ENCODE measurements around the gene SMIM22. TPM values are rescaled to one million over a fixed set of nuclear protein-coding genes. Genes with fewer than 3 reads are reported as not detected.

SMIM22 gene, protein sequence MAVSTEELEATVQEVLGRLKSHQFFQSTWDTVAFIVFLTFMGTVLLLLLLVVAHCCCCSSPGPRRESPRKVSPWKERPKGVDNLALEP
- total RNA-seq, result not detected in 2 replicates

DNA sequence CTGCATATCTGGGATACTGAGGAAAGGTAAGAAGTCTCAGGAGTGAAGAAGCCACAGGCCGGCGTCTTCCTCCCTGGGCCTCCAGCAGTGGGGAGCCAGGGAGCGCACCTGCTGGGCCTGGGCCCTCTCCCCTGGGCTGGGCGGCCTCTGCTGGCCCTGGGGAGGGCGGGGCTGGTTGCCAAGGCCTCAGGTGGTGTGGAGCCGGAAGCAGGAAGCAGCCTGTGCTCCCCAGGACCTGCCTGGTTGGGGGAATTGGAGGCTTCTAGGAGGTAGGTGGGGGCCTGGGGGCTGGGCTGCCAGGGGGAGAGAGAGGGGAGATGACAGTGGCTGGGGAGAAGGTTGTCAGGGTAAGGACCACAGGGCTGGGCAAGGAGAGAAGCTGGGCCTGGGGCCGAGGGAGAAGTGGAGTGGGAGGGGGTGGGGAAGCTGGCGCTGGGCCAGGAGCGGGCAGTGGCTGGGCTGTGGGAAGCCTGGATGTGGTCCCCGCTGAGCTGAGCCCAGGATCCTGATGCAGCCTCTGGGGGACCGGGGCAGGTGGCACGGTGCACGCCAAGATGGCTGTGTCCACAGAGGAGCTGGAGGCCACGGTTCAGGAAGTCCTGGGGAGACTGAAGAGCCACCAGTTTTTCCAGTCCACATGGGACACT, at the start of gene SMIM22:
TSS of gene SMIM22 (plus strand) at position 189 of the 647 bp plus-strand sequence. CDS start at position 555, 366 bp downstream.
- intact Hi-C loops (cut with micrococcal nuclease), result no loop called here

DNA sequence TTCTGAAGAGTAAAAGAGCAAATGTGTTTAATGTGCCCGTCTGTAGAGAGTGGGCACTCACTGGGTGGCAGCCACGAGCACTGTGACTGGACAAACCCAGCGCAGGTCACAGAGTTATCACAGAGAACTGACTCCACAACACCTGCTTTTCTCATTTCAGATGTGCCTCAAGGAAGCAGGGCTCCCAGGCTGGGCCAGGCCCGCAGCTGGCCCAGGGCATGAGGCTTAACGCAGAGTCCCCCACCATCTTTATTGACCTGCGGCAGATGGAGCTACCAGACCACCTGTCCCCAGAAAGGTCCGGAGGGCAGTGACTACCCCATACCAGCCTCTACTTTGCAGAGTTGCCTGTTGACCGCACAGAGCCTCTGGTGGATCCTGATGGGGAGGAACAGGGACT, 49.0 kb upstream of the SMIM22 start:
- intact Hi-C loops (cut with micrococcal nuclease), result no loop called here

DNA sequence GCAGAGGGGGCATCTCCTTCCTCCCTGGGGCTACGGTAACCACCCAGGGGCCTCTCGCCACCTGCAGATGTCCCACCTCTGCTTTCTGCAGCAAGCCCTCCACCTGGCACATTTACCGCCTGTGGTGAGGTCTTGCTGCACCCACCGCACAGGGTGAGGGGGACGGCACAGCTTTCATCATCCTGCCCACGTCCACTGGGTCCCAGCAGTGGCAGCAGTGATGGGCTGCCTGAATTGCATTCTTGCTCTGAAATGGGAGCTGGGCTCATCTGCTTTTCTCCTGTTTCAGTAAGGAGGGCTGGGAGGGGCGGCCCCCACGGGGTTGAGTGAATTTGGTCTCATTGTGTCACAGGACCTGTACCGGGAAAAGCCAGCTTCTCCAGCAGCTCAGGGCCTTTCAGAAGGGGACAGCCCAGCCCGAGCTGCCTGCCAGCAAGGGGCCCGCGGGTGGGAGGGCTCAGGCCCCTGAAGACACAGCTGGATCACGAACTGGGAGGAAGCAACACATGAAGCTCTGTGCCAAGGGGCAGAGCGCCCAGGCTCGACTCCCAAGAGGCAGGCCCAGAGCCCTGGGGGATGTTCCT, 48.1 kb upstream of the SMIM22 start:
- intact Hi-C loops (cut with micrococcal nuclease), result no loop called here

DNA sequence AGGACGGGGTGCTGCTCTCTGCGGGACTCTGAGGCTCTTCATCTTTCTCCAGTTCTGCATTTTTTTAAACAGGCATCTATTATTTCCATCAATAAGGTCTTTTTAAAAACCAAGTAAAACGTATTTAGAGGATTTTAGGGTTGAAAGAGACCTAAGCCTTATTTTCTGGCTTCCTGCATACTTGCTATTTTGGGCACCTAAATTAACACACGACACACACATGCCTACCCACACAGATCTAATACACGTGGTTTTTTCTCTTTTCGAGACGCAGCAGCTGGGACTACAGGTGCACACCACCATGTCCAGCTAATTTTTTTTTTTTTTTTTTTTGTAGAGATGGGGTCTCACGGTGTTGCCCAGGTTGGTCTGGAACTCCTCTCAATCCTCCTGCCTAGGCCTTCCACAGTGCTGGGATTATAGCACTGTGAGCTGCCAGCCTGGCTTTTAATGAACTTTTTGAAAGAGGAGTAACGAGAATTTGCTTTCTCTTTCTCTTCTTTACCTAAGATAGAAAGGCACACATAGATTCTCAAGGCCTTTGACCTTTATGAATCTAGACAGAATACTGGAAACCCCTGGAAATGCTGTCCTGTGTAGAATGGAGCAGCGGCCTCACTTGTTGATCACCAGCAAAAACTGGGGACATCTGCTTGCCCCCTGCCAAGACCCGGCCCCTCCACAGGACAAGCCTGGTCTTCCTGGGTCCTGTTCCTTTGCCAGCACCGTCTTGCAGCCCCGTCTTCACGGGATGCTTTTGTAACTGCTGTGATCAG, 47.1 kb upstream of the SMIM22 start:
- intact Hi-C loops (cut with micrococcal nuclease), result no loop called here

DNA sequence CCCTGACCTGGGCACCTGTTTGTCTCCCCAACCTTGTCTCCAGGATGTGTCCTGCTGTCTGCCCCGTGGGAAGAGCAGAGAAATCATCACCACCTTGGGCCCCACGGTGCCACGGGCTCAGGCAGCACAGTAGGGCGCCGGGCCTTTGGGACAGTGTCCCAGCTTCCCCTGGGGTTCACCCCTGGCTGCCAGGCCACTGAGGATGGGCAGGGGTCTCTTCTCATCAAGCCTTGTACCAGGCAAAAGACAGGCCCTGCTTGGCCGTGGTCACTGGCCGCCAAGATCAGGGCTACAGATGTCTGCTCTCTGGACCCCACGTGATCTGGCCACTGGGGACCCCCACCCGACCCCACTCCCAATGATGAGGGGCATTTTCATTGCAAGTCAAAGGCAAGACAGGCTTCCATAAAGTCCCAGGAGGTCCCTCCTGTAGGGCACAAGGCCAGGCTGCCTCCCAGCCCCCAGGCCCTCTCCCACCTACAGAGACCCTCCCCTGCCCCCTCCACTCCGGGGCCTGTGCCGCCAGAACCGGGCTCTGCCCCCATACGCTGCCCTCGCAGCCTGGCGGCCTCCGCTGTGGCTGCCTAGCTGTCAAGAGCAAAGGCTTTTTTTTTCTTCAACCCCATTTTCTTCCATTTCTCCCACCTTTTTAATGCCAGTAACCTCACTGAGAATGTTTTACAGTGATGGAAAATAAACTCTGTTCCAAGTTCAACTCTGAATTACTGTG, 46.3 kb upstream of the SMIM22 start:
- intact Hi-C loops (cut with micrococcal nuclease), result no loop called here

DNA sequence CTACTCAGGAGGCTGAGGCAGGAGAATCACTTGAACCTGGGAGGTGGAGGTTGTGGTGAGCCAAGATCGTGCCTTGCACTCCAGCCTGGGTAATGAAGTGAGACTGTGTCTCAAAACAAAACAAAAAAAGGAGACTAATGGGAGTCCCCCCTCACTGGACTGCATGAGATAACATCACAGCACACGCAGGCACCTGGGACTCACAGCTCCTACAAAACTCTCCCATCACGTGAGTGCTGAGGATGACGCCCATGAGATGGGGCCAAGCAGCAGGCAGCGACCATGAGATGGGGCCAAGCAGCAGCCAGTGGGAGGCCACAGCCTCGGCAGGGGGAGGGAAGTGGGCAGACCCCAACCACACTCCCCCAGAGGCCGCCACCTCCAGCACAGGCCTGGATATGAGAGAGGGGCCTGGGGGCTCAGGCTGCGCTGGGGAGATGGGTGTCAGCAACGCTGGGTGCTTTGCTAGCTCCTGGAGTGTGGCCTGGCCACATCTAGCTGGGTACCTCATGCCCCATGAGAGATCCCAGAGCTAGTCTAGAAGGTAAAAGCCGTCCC, 45.4 kb upstream of the SMIM22 start:
- intact Hi-C loops (cut with micrococcal nuclease), result no loop called here

DNA sequence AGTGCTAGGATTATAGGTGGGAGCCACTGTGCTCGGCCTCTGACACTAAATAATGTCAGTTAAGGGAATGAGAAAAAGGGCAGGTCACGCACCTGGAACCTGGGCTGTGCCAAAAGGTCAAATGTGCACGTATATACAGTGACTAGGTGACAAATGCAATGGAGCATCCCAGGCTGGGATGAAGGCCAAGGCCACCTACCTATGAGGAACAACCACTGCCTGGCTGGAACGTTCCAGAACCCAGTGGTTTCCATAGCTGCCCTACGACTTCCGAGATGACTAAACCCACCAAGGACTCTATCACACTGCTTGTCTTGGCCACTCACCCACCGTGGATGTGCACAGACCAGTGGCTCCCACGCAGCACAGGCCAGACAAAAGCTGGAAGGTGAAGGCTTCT, 44.3 kb upstream of the SMIM22 start:
- intact Hi-C loops (cut with micrococcal nuclease), result no loop called here

DNA sequence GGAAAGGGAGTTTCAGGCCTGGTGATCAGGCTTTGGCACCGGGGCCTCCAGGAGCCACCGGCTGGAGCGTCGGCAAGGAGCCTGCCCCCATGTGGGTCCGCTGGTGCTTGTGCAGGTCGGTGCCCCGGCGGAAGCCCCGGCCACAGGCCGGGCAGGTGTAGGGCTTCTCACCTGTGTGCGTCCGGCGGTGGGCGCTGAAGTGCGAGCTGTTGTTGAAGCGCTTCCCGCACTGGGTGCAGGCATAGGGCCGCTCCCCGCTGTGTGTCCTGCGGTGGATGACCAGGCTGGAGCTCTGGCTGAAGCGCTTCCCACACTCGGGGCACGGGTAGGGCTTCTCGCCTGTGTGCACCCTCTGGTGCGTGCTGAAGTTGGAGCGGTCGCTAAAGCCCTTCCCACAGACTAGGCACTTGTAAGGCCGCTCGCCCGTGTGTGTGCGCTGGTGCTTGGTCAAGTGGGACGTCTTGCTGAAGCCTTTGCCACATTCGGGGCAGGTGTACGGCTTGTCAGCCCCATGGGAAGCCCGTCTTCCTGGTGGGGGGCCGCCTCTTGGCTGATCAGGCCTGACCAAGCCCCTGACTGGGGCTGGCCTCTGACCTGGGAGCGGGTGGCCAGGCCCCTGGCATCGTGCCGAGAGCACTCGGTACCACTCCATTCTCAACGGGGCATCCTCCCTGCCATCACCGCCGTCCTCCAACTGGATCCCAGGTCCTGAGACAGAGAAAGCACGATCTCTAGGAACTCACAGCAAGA, 42.6 kb upstream of the SMIM22 start:
- intact Hi-C loops (cut with micrococcal nuclease), result no loop called here

DNA sequence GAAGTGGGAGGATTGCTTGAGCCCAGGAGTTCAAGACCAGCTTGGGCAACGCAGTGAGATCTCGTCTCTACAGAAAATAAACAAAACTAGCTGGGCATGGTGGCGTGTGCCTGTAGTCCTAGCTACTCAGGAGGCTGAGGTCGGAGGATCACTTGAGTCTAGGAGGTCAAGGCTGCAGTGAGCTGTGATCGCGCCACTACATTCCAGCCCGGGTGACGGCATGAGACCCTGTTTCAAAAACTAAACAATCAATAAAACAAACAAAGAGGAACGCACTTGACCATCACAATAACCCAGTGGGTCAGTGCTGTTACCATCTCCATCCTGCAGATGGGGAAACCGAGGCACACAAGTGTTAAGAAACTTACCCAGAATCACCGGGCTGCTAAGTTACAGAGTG, 41.9 kb upstream of the SMIM22 start:
- intact Hi-C loops (cut with micrococcal nuclease), result no loop called here

DNA sequence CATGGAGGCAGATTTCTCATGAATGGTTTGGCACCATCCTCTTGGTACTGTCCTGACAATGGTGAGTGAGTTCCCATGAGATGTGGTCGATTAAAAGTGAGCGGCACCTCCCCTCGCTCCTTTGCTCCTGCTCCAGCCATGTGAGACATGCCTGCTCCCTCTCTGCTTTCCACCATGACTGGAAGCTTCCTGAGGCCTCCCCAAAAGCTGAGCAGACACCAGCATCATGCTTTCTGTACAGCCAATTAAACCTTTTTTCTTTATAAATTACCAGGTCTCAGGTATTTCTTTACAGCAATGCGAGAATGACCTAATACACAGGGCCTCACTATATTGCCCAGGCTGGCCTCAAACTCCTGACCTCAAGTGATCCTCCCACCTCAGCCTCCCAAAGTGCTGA, 40.3 kb upstream of the SMIM22 start:
- intact Hi-C loops (cut with micrococcal nuclease), result no loop called here

DNA sequence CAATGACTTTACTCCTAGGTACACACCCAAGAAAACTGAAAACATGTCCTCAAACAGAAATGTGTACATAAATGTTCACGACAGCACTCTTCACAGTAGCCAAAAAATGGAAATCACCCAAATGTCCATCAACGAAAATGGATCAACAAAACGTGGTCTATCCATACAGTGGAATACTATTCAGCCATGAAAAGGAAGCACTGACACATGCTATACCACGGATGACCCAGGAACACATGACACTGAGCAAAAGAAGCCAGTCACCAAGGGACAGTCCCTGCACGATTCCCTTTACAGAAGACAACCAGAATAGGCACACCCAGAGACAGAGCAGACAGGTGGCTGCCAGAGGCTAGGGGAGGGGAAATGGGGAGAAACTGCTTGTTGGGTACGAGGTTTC, 39.5 kb upstream of the SMIM22 start:
- intact Hi-C loops (cut with micrococcal nuclease), result no loop called here

DNA sequence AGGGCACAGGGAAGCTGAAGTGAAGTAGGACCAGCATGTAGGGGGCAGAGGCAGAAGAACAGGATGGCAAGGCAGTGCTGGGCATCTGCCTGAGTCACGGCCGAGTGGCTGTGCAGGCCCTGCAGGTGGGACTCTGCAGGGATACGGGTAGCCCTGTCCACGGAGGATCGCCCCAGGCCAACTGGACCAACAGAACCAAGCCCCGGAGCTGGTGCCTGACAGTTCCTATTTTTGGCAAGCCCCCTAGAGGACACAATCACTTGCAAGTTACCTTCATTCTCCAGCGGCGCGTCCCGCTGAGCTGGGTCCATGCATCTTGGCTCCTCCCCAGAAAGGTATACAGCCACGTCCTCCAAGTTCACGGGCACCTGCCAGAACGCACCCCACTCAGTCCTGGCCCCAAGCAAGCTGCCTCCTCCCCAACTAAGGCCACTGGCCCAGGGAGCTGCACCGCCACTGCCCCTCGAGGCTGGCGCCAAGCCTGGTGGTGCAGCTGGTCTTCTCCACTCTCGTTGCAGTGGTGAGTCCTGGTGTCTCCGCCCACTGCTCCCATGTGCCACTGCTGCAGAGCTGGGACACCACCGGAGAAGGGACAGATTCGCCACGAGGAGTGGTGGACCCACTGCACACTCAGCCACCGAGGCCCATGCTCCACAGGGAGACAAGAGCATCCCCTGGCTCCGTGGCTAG, 34.8 kb upstream of the SMIM22 start:
- intact Hi-C loops (cut with micrococcal nuclease), result loop anchor here (10.0 kb wide), 1 partner anchor 334 kb away; the partner anchor contains the start of gene EEF2KMT

DNA sequence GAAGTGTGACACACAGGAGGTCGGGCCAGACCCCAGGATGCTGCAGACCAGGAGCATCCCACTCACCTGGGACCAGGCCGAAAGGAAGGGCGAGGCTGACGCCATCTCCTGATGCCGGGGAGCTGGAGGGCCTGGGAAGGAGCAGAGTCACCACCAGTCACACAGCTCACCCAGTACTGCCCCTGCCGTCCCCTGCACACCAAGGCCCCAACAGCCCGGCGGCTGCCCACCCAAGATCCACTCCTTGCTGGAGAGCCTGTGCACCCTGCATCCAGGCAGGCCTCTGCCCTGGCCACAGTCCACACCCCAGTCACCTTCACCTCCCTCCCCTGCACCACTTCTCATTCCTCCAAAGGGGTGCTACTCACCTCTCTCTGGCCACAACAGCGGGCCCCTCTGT, 33.0 kb upstream of the SMIM22 start:
- intact Hi-C loops (cut with micrococcal nuclease), result loop anchor here (10.0 kb wide), 1 partner anchor 333 kb away; the partner anchor contains the start of gene EEF2KMT

DNA sequence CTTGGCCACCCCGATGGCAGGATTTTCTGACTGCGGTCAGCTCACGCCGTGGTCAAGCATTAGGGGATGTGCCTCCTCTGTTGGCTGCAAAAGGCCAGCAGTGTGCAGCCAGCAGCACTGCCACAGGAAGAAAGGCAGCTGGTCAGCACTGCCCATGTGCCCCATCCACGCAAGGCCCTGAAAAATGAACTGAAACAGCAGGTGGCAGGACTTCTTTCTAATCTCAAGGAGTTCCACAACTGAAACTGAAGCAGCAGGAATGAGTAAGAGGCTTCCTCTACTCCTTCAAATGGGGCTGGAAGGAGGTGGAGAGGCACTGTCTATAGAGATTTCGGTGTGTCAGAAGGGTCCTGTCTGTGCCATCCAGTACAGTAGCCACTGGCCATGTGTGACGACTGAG, 31.4 kb upstream of the SMIM22 start:
- intact Hi-C loops (cut with micrococcal nuclease), result loop anchor here (10.0 kb wide), 1 partner anchor 331 kb away; the partner anchor contains the start of gene EEF2KMT

DNA sequence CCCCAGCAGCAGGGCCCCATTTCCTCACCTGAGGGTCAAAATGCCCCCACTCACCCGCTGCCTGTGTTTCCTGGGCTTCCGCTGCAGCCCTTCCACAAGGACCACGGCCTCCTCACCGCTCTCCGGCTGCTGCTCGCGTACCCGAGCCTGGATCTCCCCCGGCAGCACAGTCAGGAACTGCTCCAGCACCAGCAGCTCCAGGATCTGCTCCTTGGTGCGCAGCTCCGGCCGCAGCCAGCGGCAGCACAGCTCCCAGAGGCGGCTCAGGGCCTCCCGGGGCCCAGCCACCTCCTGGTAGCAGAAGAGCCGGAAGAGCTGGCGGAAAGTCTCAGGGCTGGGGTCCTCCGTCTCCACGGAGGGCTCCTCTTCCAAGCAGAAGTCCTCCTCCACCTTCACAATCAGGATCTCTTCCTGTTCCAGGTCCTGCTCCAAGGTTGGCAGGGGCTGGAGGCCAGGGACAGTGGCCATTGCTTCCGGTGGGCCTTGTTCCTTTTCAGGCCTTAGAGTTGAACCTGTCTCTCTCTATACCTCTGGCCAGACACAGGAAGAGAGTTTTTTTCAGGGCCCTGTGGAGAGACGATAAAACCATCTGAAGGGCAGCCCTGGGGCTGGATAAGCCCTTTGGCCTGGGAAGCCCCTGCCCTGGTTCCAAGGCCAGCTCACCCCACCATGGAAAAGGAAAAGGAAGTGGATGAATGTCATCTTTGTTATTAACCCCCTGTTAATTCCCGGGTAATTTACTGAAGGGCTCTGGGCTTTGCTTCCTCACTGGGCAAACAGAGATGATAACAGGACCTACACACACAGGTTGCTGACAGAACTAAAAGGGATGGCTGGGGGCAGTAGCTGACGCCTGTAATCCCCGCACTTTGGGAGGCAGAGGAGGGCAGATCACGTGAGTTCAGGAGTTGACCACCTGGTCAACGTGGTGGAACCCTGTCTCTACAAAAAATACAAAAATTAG, 29.4 kb upstream of the SMIM22 start:
- intact Hi-C loops (cut with micrococcal nuclease), result loop anchor here (1.0 to 10.0 kb wide), 5 partner anchors 88 to 329 kb away; partner anchors contain the start of genes EEF2KMT, HMOX2 and NAGPA

DNA sequence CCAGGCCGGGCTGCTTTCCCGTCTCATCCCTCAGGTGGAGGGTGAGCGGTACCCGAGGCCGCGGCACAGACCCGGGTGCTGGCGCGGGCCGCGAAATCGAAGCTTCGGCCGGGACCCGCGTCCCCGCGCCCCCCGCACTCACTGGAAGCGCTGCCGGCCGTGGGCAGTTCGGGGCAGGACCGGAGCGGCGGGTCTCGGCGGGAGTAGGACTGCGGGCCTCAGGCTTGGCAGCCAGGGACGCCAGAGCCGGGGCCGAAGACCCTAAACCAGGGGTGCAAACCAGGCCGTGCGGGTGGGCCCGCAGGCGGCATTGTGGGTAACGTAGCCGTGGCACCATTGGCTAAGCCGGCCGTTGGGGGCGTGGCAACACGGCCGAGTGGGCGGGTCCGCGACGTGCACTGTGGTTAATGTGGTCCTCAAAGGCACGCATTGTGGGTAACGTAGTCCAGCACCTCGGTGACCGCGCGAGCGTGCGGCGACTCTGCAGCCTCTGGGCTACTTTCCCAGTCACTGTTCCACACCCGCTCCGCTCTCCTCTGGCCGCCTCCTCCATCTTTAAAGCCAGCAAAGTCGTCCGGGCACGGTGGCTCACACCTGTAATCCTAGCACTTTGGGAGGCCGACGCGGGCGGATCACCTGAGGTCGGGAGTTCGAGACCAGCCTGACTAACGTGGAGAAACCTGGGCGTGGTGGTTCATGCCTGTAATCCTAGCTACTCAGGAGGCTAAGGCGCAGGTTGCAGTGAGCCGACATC, 28.1 kb upstream of the SMIM22 start, which contains the start of gene ZNF500:
TSS of gene ZNF500 (minus strand) at position 288 of the 754 bp plus-strand sequence. CDS start 1,184 bp downstream, outside the sequence.
- intact Hi-C loops (cut with micrococcal nuclease), result loop anchor here (1.0 to 10.0 kb wide), 10 partner anchors 33 to 351 kb away; partner anchors contain the start of genes ANKS3, CORO7, DNAAF8 and EEF2KMT

DNA sequence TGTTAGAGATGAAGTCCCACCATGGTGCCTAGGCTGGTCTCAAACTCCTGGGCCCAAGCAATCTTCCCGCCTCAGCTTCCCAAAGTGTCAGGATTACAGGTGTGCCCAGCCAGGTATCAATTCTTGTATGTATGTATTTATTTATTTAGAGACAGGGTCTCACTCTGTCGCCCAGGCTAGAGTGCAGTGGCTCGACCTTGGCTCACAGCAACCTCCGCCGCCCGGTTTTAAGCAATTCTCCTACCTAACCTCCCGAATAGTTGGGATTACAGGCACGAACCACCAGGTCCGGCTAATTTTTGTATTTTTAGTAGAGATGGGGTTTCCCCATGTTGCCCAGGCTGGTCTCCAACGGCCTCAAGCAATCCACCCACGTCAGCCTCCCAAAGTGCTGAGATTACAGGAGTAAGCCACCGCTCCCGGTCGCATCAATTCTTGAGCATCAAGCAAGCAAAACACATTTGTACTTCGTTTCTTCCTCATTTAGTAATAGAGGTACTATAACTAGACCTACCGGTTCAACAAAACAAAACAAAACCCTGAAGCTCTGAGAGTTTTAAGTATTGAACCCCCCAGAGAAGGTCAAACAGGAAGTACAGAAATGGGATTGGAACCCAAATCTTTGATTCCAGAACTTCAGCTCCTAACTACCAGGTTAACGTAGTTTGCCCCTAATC, 27.2 kb upstream of the SMIM22 start:
- intact Hi-C loops (cut with micrococcal nuclease), result loop anchor here (1.0 to 10.0 kb wide), 13 partner anchors 34 to 352 kb away; partner anchors contain the start of genes ALG1, ANKS3, CORO7 and DNAAF8

Measured in T-helper 1 cell treated with Interleukin-12 subunit alpha and Interleukin-12 subunit beta and Interleukin-4 antibody, amounts not matched to agents 30 ng/mL and 1 ng/mL, for 36 hours (primary cell).